GM12891 (cell line): ENCODE measurements around the gene SLC7A14.

ENCODE experiments used
- POLR2A ChIP-seq: IDR thresholded peaks from 2 replicates; pipeline ENCODE4 v1.6.1; 2011; ENCODE audit warnings: low read depth, low read length, control low read depth
- POLR2AphosphoS5 ChIP-seq: IDR thresholded peaks from 2 replicates; pipeline ENCODE4 v1.6.1; 2011; ENCODE audit warnings: low read depth, low read length, control low read depth
- POU2F2 ChIP-seq: IDR thresholded peaks from 2 replicates; pipeline ENCODE4 v1.6.1; 2011; ENCODE audit warnings: low read depth, mild to moderate bottlenecking, control low read depth, low read length, moderate library complexity
- SPI1 ChIP-seq: IDR thresholded peaks from 2 replicates; pipeline ENCODE4 v1.6.1; 2011; ENCODE audit warnings: low read depth, low read length, control low read depth
- TAF1 ChIP-seq: IDR thresholded peaks from 2 replicates; pipeline ENCODE4 v1.6.1; 2011; ENCODE audit warnings: low read depth, low read length, control low read depth

GRCh38 chr3:170555329-170555728, 30.5 kb downstream of the SLC7A14 start:
- TF ChIP-seq POLR2A: no peak
- TF ChIP-seq POLR2AphosphoS5: no peak
- no peak for TF ChIP-seq SPI1
- TF ChIP-seq TAF1: no peak
- no peak for TF ChIP-seq POU2F2
